Measurements from ENCODE around the gene CXCL8.

GRCh38 chr4:73707918-73708577 is 32.3 kb upstream of the CXCL8 start:
- TF ChIP-seq MCM7 (IDR thresholded peaks at IDR 0.05) (no peak), KAT7 (CRISPR knock-in tag; IDR thresholded peaks at IDR 0.05; ENCODE audit: borderline replicate concordance) (no peak), CTCF (IDR thresholded peaks at IDR 0.05 in 2 of 3, conservative IDR thresholded peaks at IDR 0.05 in 1 of 3; ENCODE audit: insufficient read depth in 2 of 3, low read depth in 1 of 3, low read length in 3 of 3) (no peak), ZFX (CRISPR knock-in tag; IDR thresholded peaks at IDR 0.05) (no peak), ZNF830 (CRISPR knock-in tag; IDR thresholded peaks at IDR 0.05) (no peak), TCF7L2 (IDR thresholded peaks at IDR 0.05; ENCODE audit: low read depth, low read length) (no peak), FOXO4 (CRISPR knock-in tag; IDR thresholded peaks at IDR 0.05) (no peak)
